K562 (cell line): ENCODE results near the gene KAT7. TPM values are rescaled to one million over a fixed set of nuclear protein-coding genes. Genes with fewer than 3 reads are reported as not detected.
A peak's percentile ranks its signal among the peaks of the same experiment; 100 is the strongest.

ENCODE experiments used
- CBX5 ChIP-seq: IDR thresholded peaks from 2 replicates; pipeline ENCODE4 v1.6.1; 2014; ENCODE audit warnings: low read depth, borderline replicate concordance
- E4F1 ChIP-seq: fragments of 250-450 bp; sonication (Bioruptor Pico); IDR thresholded peaks from 2 replicates; pipeline ENCODE4 v1.5.0; 2021; ENCODE audit warnings: mild to moderate bottlenecking, borderline replicate concordance
- ETS2 ChIP-seq: IDR thresholded peaks from 2 replicates; pipeline ENCODE4 v1.6.1; 2016; ENCODE audit warnings: borderline replicate concordance, missing genetic modification characterization, mild to moderate bottlenecking, moderate library complexity, missing compliant biosample characterization; ENCODE audit not compliant: poor library complexity, severe bottlenecking
- ILK ChIP-seq: fragments of 450-650 bp; IDR thresholded peaks from 2 replicates; pipeline ENCODE4 v1.6.1; 2016; ENCODE audit warnings: missing genetic modification characterization, low read depth, mild to moderate bottlenecking, missing compliant biosample characterization, moderate library complexity, borderline replicate concordance
- JUN ChIP-seq, 2 experiments: sonication (generic) in 1 of 2; formaldehyde crosslinking in 1 of 2; IDR thresholded peaks; 2 replicates each; pipeline versions ENCODE4 v1.6.1 to v1.8.0; 2012 to 2022; ENCODE audit warnings: borderline replicate concordance in 2 of 2, mild to moderate bottlenecking in 2 of 2, improper control_type of control experiment in 1 of 2, low read depth in 1 of 2, low read length in 1 of 2, missing genetic modification reagents in 1 of 2
- KAT7 ChIP-seq: sonication (generic); formaldehyde crosslinking; IDR thresholded peaks from 2 replicates; pipeline ENCODE4 v1.8.0; 2022; ENCODE audit warnings: missing genetic modification reagents, mild to moderate bottlenecking, borderline replicate concordance
- KDM1A ChIP-seq, 2 experiments: fragments of 450-650 bp; IDR thresholded peaks; 2 replicates each; pipeline ENCODE4 v1.6.1; 2016; ENCODE audit warnings: mild to moderate bottlenecking in 2 of 2
- LEF1 ChIP-seq: fragments of 450-650 bp; IDR thresholded peaks from 2 replicates; pipeline ENCODE4 v1.6.1; 2016; ENCODE audit warnings: mild to moderate bottlenecking
- MAFG ChIP-seq: fragments of 450-650 bp; conservative IDR thresholded peaks from 2 replicates; pipeline ENCODE4 v1.6.1; 2016; ENCODE audit warnings: missing genetic modification characterization, missing compliant biosample characterization
- MTA2 ChIP-seq: fragments of 450-650 bp; IDR thresholded peaks from 2 replicates; pipeline ENCODE4 v1.6.1; 2016; ENCODE audit warnings: low read depth
- NEUROD1 ChIP-seq: fragments of 150-350 bp; IDR thresholded peaks from 2 replicates; pipeline ENCODE4 v1.6.1; 2014; ENCODE audit warnings: borderline replicate concordance, low read length, low read depth; ENCODE audit not compliant: partially characterized antibody
- NFIX ChIP-seq: fragments of 250-450 bp; sonication (Bioruptor Pico); IDR thresholded peaks from 2 replicates; pipeline ENCODE4 v1.4.0; 2020; ENCODE audit warnings: low read depth, mild to moderate bottlenecking, moderate library complexity
- NUFIP1 ChIP-seq: fragments of 450-650 bp; IDR thresholded peaks from 2 replicates; pipeline ENCODE4 v1.6.1; 2018; ENCODE audit not compliant: partially characterized antibody
- RFX1 ChIP-seq: fragments of 450-650 bp; IDR thresholded peaks from 2 replicates; pipeline ENCODE4 v1.6.1; 2016; ENCODE audit warnings: mild to moderate bottlenecking, moderate library complexity
- RFX7 ChIP-seq: fragments of 250-450 bp; sonication (Bioruptor Pico); IDR thresholded peaks from 2 replicates; pipeline ENCODE4 v1.5.1; 2021; ENCODE audit warnings: mild to moderate bottlenecking
- SMARCA4 ChIP-seq: fragments of 450-650 bp; IDR thresholded peaks from 2 replicates; pipeline ENCODE4 v1.6.1; 2016
- SNAPC5 ChIP-seq: fragments of 250-450 bp; sonication (Bioruptor Pico); IDR thresholded peaks from 2 replicates; pipeline ENCODE4 v1.8.0; 2021; ENCODE audit warnings: moderate library complexity, mild to moderate bottlenecking, inconsistent platforms
- SRSF3 ChIP-seq: fragments of 200-400 bp; formaldehyde crosslinking; IDR thresholded peaks from 2 replicates; pipeline ENCODE4 v1.6.1; 2016; ENCODE audit warnings: mild to moderate bottlenecking, low read length, moderate library complexity; ENCODE audit not compliant: insufficient read depth
- STAT5A ChIP-seq: IDR thresholded peaks from 2 replicates; pipeline ENCODE4 v1.6.1; 2012; ENCODE audit warnings: low read length, inconsistent platforms, borderline replicate concordance
- TAF9B ChIP-seq: fragments of 450-650 bp; IDR thresholded peaks from 2 replicates; pipeline ENCODE4 v1.6.1; 2018; ENCODE audit warnings: mild to moderate bottlenecking; ENCODE audit not compliant: partially characterized antibody
- TFAP4 ChIP-seq: sonication (generic); formaldehyde crosslinking; IDR thresholded peaks from 2 replicates; pipeline ENCODE4 v1.8.0; 2022; ENCODE audit warnings: missing genetic modification reagents, mild to moderate bottlenecking, moderate library complexity, borderline replicate concordance
- XRCC4 ChIP-seq: IDR thresholded peaks from one replicate; pipeline ENCODE4 v1.6.1; 2011; ENCODE audit not compliant: insufficient read depth, insufficient read length; ENCODE audit errors: extremely low read depth
- ZNF263 ChIP-seq: sonication (generic); formaldehyde crosslinking; IDR thresholded peaks from 2 replicates; pipeline ENCODE4 v1.8.0; 2022; ENCODE audit warnings: mild to moderate bottlenecking, missing genetic modification reagents, borderline replicate concordance
- ZNF277 ChIP-seq: fragments of 250-450 bp; sonication (Bioruptor Pico); IDR thresholded peaks from 2 replicates; pipeline ENCODE4 v1.8.0; 2022; ENCODE audit warnings: inconsistent platforms, mild to moderate bottlenecking, moderate library complexity, borderline replicate concordance
- polyA plus RNA-seq, 8 experiments: library from polyadenylated mRNA; depleted of rRNA in 4 of 8; stranded (reverse) in 5 of 8; unstranded in 3 of 8; fragments of >200 nt; fragmentation: Nextera tagmentation in 2 of 8; fragmentation: Illumina TruSeq in 1 of 8; extraction: Ambion mirVana in 2 of 8; extraction: Trizol in 1 of 8; gene quantifications; 2 replicates each; pipeline versions ENCODE4 v1.2.1 to v1.2.3, GENCODE V29; 2011 to 2014; ENCODE audit warnings: inconsistent platforms in 1 of 8, missing spikeins in 1 of 8
- total RNA-seq, 7 experiments: library from RNA; depleted of rRNA in 6 of 7; stranded (reverse); fragments of >200 nt in 6 of 7; fragmentation: Illumina TruSeq in 2 of 7; extraction: Trizol in 2 of 7; gene quantifications; 2 replicates each; pipeline versions ENCODE4 v1.2.1 to v1.2.3, GENCODE V29; 2011 to 2021; ENCODE audit warnings: low replicate concordance in 1 of 7

The KAT7 gene
- total and polyA plus RNA-seq, 9 of the 15 experiments (the other 6 are each of a cell fraction or from before 2014, with no cell fraction given) = 10.8 to 57.3 (median 34.8) TPM

- TF ChIP-seq NUFIP1 (no peak), ZNF277 (CRISPR knock-in tag) (no peak), SNAPC5 (CRISPR knock-in tag) (no peak), SMARCA4 (peak; percentile 78), RFX1 (no peak), XRCC4 (no peak), ETS2 (tag) (no peak), KDM1A (IDR thresholded peaks at IDR 0.05) (peak; percentile 76 to 82; a peak in 3 of 4 replicates), NEUROD1 (no peak), SRSF3 (no peak), TFAP4 (CRISPR knock-in tag) (no peak), MTA2 (no peak), CBX5 (no peak), TAF9B (no peak), ZNF263 (CRISPR knock-in tag) (no peak), KAT7 (CRISPR knock-in tag) (no peak), MAFG (tag) (no peak), E4F1 (CRISPR knock-in tag) (no peak), LEF1 (peak; percentile 65), RFX7 (CRISPR knock-in tag) (no peak), ILK (tag) (no peak), STAT5A (peak; percentile 65), NFIX (CRISPR knock-in tag) (no peak), JUN (IDR thresholded peaks at IDR 0.05; ENCODE audit: borderline replicate concordance, low read depth, low read length) (no peak), JUN (CRISPR knock-in tag; IDR thresholded peaks at IDR 0.05; ENCODE audit: borderline replicate concordance) (no peak)
Observed at GRCh38 chr17:49742166-49742638, 46.3 kb upstream of the KAT7 start (continued).
